GM12878 (cell line): ENCODE results near the gene SLC25A43. TPM values are rescaled to one million over a fixed set of nuclear protein-coding genes. Genes with fewer than 3 reads are reported as not detected.
A peak's percentile ranks its signal among the peaks of the same experiment; 100 is the strongest.

ENCODE experiments used
- ATAC-seq: fragments of 200-7000 bp; cut with Tn5 transposase; 3 replicates; pipeline ENCODE4 v1.9.1; 2020; ENCODE audit warnings: mild to moderate bottlenecking, moderate library complexity
- BruUV-seq: library from RNA; stranded (reverse); fragments of 400-500 nt; replicated peaks from 2 replicates; lab custom pipeline; 2021; lab: Mats Ljungman, UMichigan
- CTCF ChIA-PET: fragments of 300-600 bp; sonication (Branson Sonifier 250); formaldehyde crosslinking; extraction: SDS; loops from one replicate; lab custom pipeline; 2021; ENCODE audit warnings: inconsistent platforms; lab: Yijun Ruan, JAX
- POLR2A ChIA-PET: fragments of 350-600 bp; formaldehyde crosslinking; extraction: SDS; loops from one replicate; lab custom pipeline; 2021; ENCODE audit warnings: inconsistent platforms; lab: Charles Lee
- RAD21 ChIA-PET: fragments of 300-600 bp; sonication (Branson Sonifier 250); formaldehyde crosslinking; loops from one replicate; lab custom pipeline; 2023; ENCODE audit warnings: antibody characterized with exemption; ENCODE audit not compliant: unreplicated experiment; lab: Charles Lee
- SMC1A ChIA-PET: fragments of 300-600 bp; sonication (Branson Sonifier 250); formaldehyde crosslinking; loops from one replicate; lab custom pipeline; 2023; ENCODE audit not compliant: unreplicated experiment, uncharacterized antibody; lab: Charles Lee
- DNase-seq: peaks from one replicate; pipeline ENCODE4 v3.0.0-alpha.2; 2011; ENCODE audit warnings: low read depth, low spot score
- FAIRE-seq: peaks from 3 replicates; lab custom pipeline; 2011; peaks lifted over from hg19 to GRCh38; lab: Jason Lieb, UNC
- H2AFZ ChIP-seq: 2 replicates; pipeline ENCODE4 v1.6.0; 2011; ENCODE audit warnings: low read depth, low read length, control low read depth; ENCODE audit not compliant: control insufficient read depth
- H3K27ac ChIP-seq: 2 replicates; pipeline ENCODE4 v1.5.1; 2011; ENCODE audit warnings: control low read depth; ENCODE audit not compliant: control insufficient read depth, insufficient read depth
- H3K27me3 ChIP-seq, 2 experiments: replicated peaks in 1 of 2; 2 replicates each; pipeline versions ENCODE4 v1.6.0 to v1.6.1; 2011; ENCODE audit warnings: low read length in 1 of 2; ENCODE audit not compliant: control insufficient read depth in 2 of 2, insufficient read depth in 2 of 2
- H3K36me3 ChIP-seq, 2 experiments: 2 replicates each; pipeline ENCODE4 v1.5.1; 2011; ENCODE audit warnings: low read length in 1 of 2; ENCODE audit not compliant: control insufficient read depth in 2 of 2, insufficient read depth in 2 of 2
- H3K4me1 ChIP-seq: 2 replicates; pipeline ENCODE4 v1.6.1; 2011; ENCODE audit warnings: mild to moderate bottlenecking, low read length, moderate library complexity, mixed read lengths; ENCODE audit not compliant: control insufficient read depth, insufficient read depth
- H3K4me2 ChIP-seq: 2 replicates; pipeline ENCODE4 v1.6.0; 2011; ENCODE audit warnings: control low read depth; ENCODE audit not compliant: control insufficient read depth, insufficient read depth
- H3K4me3 ChIP-seq: fragments of 200-600 bp; sonication (generic); 2 replicates; pipeline ENCODE4 v1.5.1; 2016
- H3K79me2 ChIP-seq: 2 replicates; pipeline ENCODE4 v1.6.0; 2011; ENCODE audit warnings: low read length; ENCODE audit not compliant: control insufficient read depth, insufficient read depth
- H3K9ac ChIP-seq: 2 replicates; pipeline ENCODE4 v1.8.0; 2011; ENCODE audit warnings: low read length, control low read depth, mixed read lengths; ENCODE audit not compliant: control insufficient read depth, insufficient read depth
- H3K9me3 ChIP-seq: replicated peaks from 3 replicates; pipeline ENCODE4 v1.5.1; 2011; ENCODE audit warnings: mild to moderate bottlenecking, low read length; ENCODE audit not compliant: control insufficient read depth, insufficient read depth
- H4K20me1 ChIP-seq: 2 replicates; pipeline ENCODE4 v1.6.0; 2011; ENCODE audit not compliant: control insufficient read depth, insufficient read depth
- BHLHE40 ChIP-seq, 2 experiments: fragments of 450-650 bp in 1 of 2; IDR thresholded peaks; 2 replicates each; pipeline ENCODE4 v1.6.1; 2011 to 2017; ENCODE audit warnings: low read depth in 2 of 2, borderline replicate concordance in 1 of 2, improper control_type of control experiment in 1 of 2, low read length in 1 of 2, mild to moderate bottlenecking in 1 of 2
- CBFB ChIP-seq: IDR thresholded peaks from 2 replicates; pipeline ENCODE4 v1.6.1; 2016; ENCODE audit warnings: antibody characterized with exemption, low read depth
- EED ChIP-seq: sonication (generic); IDR thresholded peaks from 2 replicates; pipeline ENCODE4 v1.6.1; 2016; ENCODE audit warnings: antibody characterized with exemption, low read depth
- IKZF1 ChIP-seq: fragments of 450-650 bp; conservative IDR thresholded peaks from 2 replicates; pipeline ENCODE4 v1.6.1; 2017; ENCODE audit warnings: antibody characterized with exemption, mild to moderate bottlenecking
- NR2C2 ChIP-seq: IDR thresholded peaks from 2 replicates; pipeline ENCODE4 v1.6.1; 2011; ENCODE audit warnings: borderline replicate concordance, low read depth; ENCODE audit not compliant: control insufficient read depth, insufficient read length
- NR2F1 ChIP-seq: fragments of 450-650 bp; conservative IDR thresholded peaks from 2 replicates; pipeline ENCODE4 v1.6.1; 2017; ENCODE audit warnings: mild to moderate bottlenecking
- POLR2AphosphoS5 ChIP-seq: IDR thresholded peaks from 2 replicates; pipeline ENCODE4 v1.6.1; 2011; ENCODE audit warnings: mild to moderate bottlenecking, low read length, inconsistent platforms
- SPI1 ChIP-seq: IDR thresholded peaks from 2 replicates; pipeline ENCODE4 v1.6.1; 2011; ENCODE audit warnings: low read depth, mild to moderate bottlenecking, low read length, moderate library complexity, borderline replicate concordance; ENCODE audit not compliant: insufficient read depth
- YY1 ChIP-seq: IDR thresholded peaks from 2 replicates; pipeline ENCODE4 v1.6.1; 2011; ENCODE audit warnings: low read depth, mild to moderate bottlenecking, low read length
- ZNF207 ChIP-seq: fragments of 450-650 bp; IDR thresholded peaks from 2 replicates; pipeline ENCODE4 v1.6.1; 2014; ENCODE audit warnings: antibody characterized with exemption, mild to moderate bottlenecking, borderline replicate concordance
- WGBS: methylation state at CpG from one replicate; pipeline ENCODE4 v1.1.6; 2016; ENCODE audit warnings: low lambda C conversion rate; ENCODE audit not compliant: insufficient replicate concordance, insufficient coverage; ENCODE audit errors: missing lambda C conversion rate; 5-methylcytosine and 5-hydroxymethylcytosine counted together
- in situ Hi-C: fragments of 300-500 bp; cut with MboI; formaldehyde crosslinking; loops from 9 replicates; pipeline ENCODE4 v1.14.3; 2018; ENCODE audit warnings: mixed read lengths
- intact Hi-C: fragments of 100-400 bp; cut with micrococcal nuclease; formaldehyde crosslinking; loops from one replicate; pipeline ENCODE4 v1.14.2; 2022; ENCODE audit not compliant: unreplicated experiment
- polyA plus RNA-seq, 11 experiments: library from polyadenylated mRNA; depleted of rRNA in 4 of 11; unstranded in 6 of 11; stranded (reverse) in 5 of 11; fragments of >200 nt; fragmentation: Nextera tagmentation in 4 of 11; fragmentation: Illumina TruSeq in 1 of 11; extraction: Ambion mirVana in 4 of 11; extraction: Trizol in 1 of 11; gene quantifications; 1 replicate in 1 of 11; 2 replicates in 10 of 11; pipeline versions ENCODE4 v1.2.1 to v1.2.3, GENCODE V29; 2011 to 2016; ENCODE audit warnings: inconsistent platforms in 2 of 11, missing spikeins in 2 of 11, low read depth in 1 of 11
- total RNA-seq, 4 experiments: library from RNA; depleted of rRNA in 3 of 4; stranded (reverse); fragments of >200 nt in 3 of 4; fragmentation: Illumina TruSeq in 1 of 4; extraction: Trizol in 1 of 4; gene quantifications; 2 replicates each; pipeline versions ENCODE4 v1.2.1 to v1.2.3, GENCODE V29; 2013 to 2021
- TF ChIP-seq, protein P1 (sequence below): IDR thresholded peaks from 2 replicates; pipeline ENCODE4 v1.6.1; 2011; ENCODE audit warnings: borderline replicate concordance, low read depth, mild to moderate bottlenecking, moderate library complexity, mixed read lengths, low read length; ENCODE audit not compliant: insufficient read depth; ENCODE audit errors: extremely low read length

Gene SLC25A43
- total and polyA plus RNA-seq, 10 of the 15 experiments (the other 5 are each of a cell fraction or from before 2014, with no cell fraction given): 2.5 to 13.5 (median 6.8) TPM

DNA sequence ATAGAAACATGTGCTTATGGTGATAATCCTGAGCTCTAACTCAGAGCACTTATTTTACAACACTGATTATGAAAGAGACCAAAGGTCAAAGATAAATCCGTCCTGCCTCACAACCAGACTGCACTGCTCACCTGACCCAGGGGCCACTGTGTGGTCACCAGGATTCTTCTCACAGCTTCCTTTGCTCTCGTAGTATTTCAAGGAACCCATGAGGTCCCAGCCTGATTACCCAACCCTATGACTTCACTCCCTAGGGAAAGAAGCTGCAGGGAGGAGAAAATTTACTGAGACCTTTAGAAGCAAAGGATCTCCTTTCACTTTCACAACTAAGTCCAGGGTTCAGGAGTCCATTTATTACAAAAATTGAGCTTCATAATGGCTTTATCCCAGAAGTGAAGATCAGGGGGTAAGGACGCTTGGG, 78.7 kb downstream of the SLC25A43 start:
- DNase-seq: no peak
- FAIRE-seq: no peak
- no peak overlapping the region for H3K27ac ChIP-seq
- in situ Hi-C loops: no loop called here
- no peak overlapping the region for H3K4me3 ChIP-seq
- H3K27me3 ChIP-seq: no peaks in the 10 kb centered on the region
- ATAC-seq: peak; percentile 35
- ChIA-PET RAD21 (interaction anchor here (1.4 to 1.8 kb wide), 2 partner anchors 8 to 34 kb away, joined by 5 to 6 read pairs; no protein-coding TSS in a partner anchor), SMC1A (interaction anchor here (0.7 to 1.9 kb wide), 8 partner anchors 9 to 311 kb away, joined by 3 to 10 read pairs (median 5); no protein-coding TSS in a partner anchor), POLR2A (interaction anchor here (1.1 to 3.8 kb wide), 3 partner anchors 10 to 128 kb away, joined by 3 to 21 read pairs (median 5); partner anchors contain the start of genes NKRF and SLC25A5), CTCF (interaction anchor here (0.9 to 2.1 kb wide), 10 partner anchors 8 to 401 kb away, joined by 3 to 22 read pairs (median 6); no protein-coding TSS in a partner anchor)
- no peak overlapping the region for H3K9ac ChIP-seq
- BruUV-seq: no TSS peak
- no peak overlapping the region for H2AFZ ChIP-seq
- no peaks in the 10 kb centered on the region; the same call in 1 of the 2 replicates for H3K4me1 ChIP-seq
- H3K79me2 ChIP-seq: no peaks in the 10 kb centered on the region
- no peaks in the 10 kb centered on the region for H3K36me3 ChIP-seq
- H4K20me1 ChIP-seq: no peaks in the 10 kb centered on the region
- WGBS: 49% methylated on average over 3 of the region's 3 CpGs
- no peaks in the 10 kb centered on the region for H3K9me3 ChIP-seq
- no peak for TF ChIP-seq YY1
- TF ChIP-seq POLR2AphosphoS5: no peak
- peak; percentile 51; the same call in 1 of the 2 replicates for TF ChIP-seq NR2F1
- TF ChIP-seq CBFB: no peak
- no peak for TF ChIP-seq SPI1
- TF ChIP-seq, protein P1, sequence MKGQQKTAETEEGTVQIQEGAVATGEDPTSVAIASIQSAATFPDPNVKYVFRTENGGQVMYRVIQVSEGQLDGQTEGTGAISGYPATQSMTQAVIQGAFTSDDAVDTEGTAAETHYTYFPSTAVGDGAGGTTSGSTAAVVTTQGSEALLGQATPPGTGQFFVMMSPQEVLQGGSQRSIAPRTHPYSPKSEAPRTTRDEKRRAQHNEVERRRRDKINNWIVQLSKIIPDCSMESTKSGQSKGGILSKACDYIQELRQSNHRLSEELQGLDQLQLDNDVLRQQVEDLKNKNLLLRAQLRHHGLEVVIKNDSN: no peak
- peak; percentile 17; the same call in 1 of the 2 replicates for TF ChIP-seq IKZF1
- TF ChIP-seq BHLHE40 (IDR thresholded peaks at IDR 0.05; ENCODE audit: borderline replicate concordance in 1 of 2, low read depth in 2 of 2, low read length in 1 of 2): peak in 1 of 2 experiments; percentile 59; a peak in 2 of 4 replicates
- no peak for TF ChIP-seq EED
- TF ChIP-seq NR2C2: no peak
- no peak for TF ChIP-seq ZNF207
- TF ChIP-seq, all 136 proteins: peak for 3
- intact Hi-C loops: no loop called here
- H3K4me2 ChIP-seq: no peak overlapping the region
